Measurements from ENCODE around the gene DNAH14.

GRCh38 chr1:225430301-225430700 is 500.8 kb downstream of the DNAH14 start:
- TF ChIP-seq CTCF (IDR thresholded peaks at IDR 0.05) = no peak
- TF ChIP-seq ZFX (IDR thresholded peaks at IDR 0.05; ENCODE audit: borderline replicate concordance) = no peak

All from 22Rv1 (cell line).